HCT116 (cell line): ENCODE measurements around the gene NPC2. TPM values are rescaled to one million over a fixed set of nuclear protein-coding genes. Genes with fewer than 3 reads are reported as not detected.

Source experiments
- ATAC-seq: fragments of 200-7000 bp; cut with Tn5 transposase; 2 replicates; pipeline ENCODE4 v1.9.1; 2020; ENCODE audit warnings: mild to moderate bottlenecking, moderate library complexity
- BruUV-seq: library from RNA; stranded (reverse); fragments of 400-500 nt; replicated peaks from 2 replicates; lab custom pipeline; 2021; lab: Mats Ljungman, UMichigan
- CTCF ChIA-PET: fragments of 300-600 bp; sonication (Branson Sonifier 250); formaldehyde crosslinking; loops from one replicate; lab custom pipeline; 2021; ENCODE audit warnings: antibody characterized with exemption; lab: Charles Lee
- POLR2A ChIA-PET: fragments of 300-600, 350-600 bp; sonication (Branson Sonifier 250); formaldehyde crosslinking; loops from one replicate; lab custom pipeline; 2021; ENCODE audit warnings: antibody characterized with exemption; lab: Charles Lee
- RAD21 ChIA-PET, 2 experiments: fragments of 300-600 bp; sonication (Branson Sonifier 250); formaldehyde crosslinking; loops; one replicate each; lab custom pipeline; 2023; ENCODE audit warnings: low total read pairs in 2 of 2; ENCODE audit not compliant: uncharacterized antibody in 2 of 2, unreplicated experiment in 2 of 2, low non-redundant PET in 1 of 2; lab: Charles Lee
- DNase-seq: peaks from one replicate; pipeline ENCODE4 v3.0.0-alpha.2; 2010; ENCODE audit warnings: low read depth, low spot score
- H2AFZ ChIP-seq: fragments of 200-600 bp; shearing (Covaris generic), sonication (generic); 2 replicates; pipeline ENCODE4 v1.6.1; 2017; ENCODE audit warnings: low read depth, mixed run types, mixed read lengths, antibody characterized with exemption, low read length; ENCODE audit not compliant: poor library complexity, severe bottlenecking
- H3K27ac ChIP-seq: 2 replicates; pipeline ENCODE4 v1.5.1; 2012; ENCODE audit warnings: low read depth, low read length
- H3K27me3 ChIP-seq: fragments of 200-600 bp; sonication (generic); 2 replicates; pipeline ENCODE4 v1.6.1; 2016; ENCODE audit warnings: mixed run types, low read length, mixed read lengths; ENCODE audit not compliant: insufficient read depth
- H3K36me3 ChIP-seq, 2 experiments: fragments of 200-500 bp in 1 of 2; fragments of 200-600 bp in 1 of 2; sonication (Bioruptor generic) in 1 of 2; sonication (generic) in 1 of 2; 2 replicates each; pipeline versions ENCODE4 v1.5.1 to v1.6.1; 2014 to 2016; ENCODE audit warnings: low read length in 2 of 2, inconsistent platforms in 1 of 2, mixed read lengths in 1 of 2, mixed run types in 1 of 2; ENCODE audit not compliant: insufficient read depth in 2 of 2, control insufficient read depth in 1 of 2
- H3K4me1 ChIP-seq, 2 experiments: fragments of 200-600 bp in 1 of 2; sonication (generic) in 1 of 2; 2 replicates each; pipeline versions ENCODE4 v1.5.1 to v1.6.1; 2012 to 2017; ENCODE audit warnings: low read length in 2 of 2, inconsistent platforms in 1 of 2, mild to moderate bottlenecking in 1 of 2, mixed read lengths in 1 of 2, mixed run types in 1 of 2, moderate library complexity in 1 of 2; ENCODE audit not compliant: insufficient read depth in 2 of 2, control insufficient read depth in 1 of 2
- H3K4me2 ChIP-seq: fragments of 200-600 bp; sonication (generic); 2 replicates; pipeline ENCODE4 v1.6.1; 2017; ENCODE audit warnings: mixed run types, low read length, mixed read lengths
- H3K4me3 ChIP-seq, 2 experiments: fragments of 200-600 bp in 1 of 2; sonication (generic) in 1 of 2; replicated peaks in 1 of 2; 2 replicates each; pipeline ENCODE4 v1.5.1; 2011 to 2016; ENCODE audit warnings: low read length in 2 of 2, control low read depth in 1 of 2, low read depth in 1 of 2, mild to moderate bottlenecking in 1 of 2, mixed read lengths in 1 of 2, mixed run types in 1 of 2
- H3K79me2 ChIP-seq: fragments of 200-600 bp; sonication (generic); 2 replicates; pipeline ENCODE4 v1.6.1; 2017; ENCODE audit warnings: mild to moderate bottlenecking, mixed run types, low read length, moderate library complexity, mixed read lengths; ENCODE audit not compliant: insufficient read depth
- H3K9ac ChIP-seq: fragments of 200-600 bp; sonication (generic); 2 replicates; pipeline ENCODE4 v1.6.1; 2016; ENCODE audit warnings: low read length, mixed read lengths
- H3K9me2 ChIP-seq: fragments of 200-600 bp; sonication (generic), shearing (Covaris generic); 2 replicates; pipeline ENCODE4 v1.6.1; 2017; ENCODE audit warnings: mixed run types, mild to moderate bottlenecking, moderate library complexity; ENCODE audit not compliant: insufficient read depth
- H3K9me3 ChIP-seq, 2 experiments: fragments of 200-500 bp in 1 of 2; fragments of 200-600 bp in 1 of 2; sonication (Bioruptor generic) in 1 of 2; sonication (generic) in 1 of 2; 2 replicates each; pipeline ENCODE4 v1.6.1; 2014 to 2017; ENCODE audit warnings: low read length in 2 of 2, mixed read lengths in 2 of 2, inconsistent platforms in 1 of 2, low read depth in 1 of 2, mild to moderate bottlenecking in 1 of 2, mixed run types in 1 of 2, moderate library complexity in 1 of 2; ENCODE audit not compliant: control insufficient read depth in 1 of 2, insufficient read depth in 1 of 2
- H4K20me1 ChIP-seq: fragments of 200-600 bp; sonication (generic), shearing (Covaris generic); 2 replicates; pipeline ENCODE4 v1.6.1; 2017; ENCODE audit warnings: mixed run types, mild to moderate bottlenecking, moderate library complexity; ENCODE audit not compliant: insufficient read depth
- CBX3 ChIP-seq: IDR thresholded peaks from 2 replicates; pipeline ENCODE4 v1.6.1; 2012; ENCODE audit warnings: low read depth
- CEBPB ChIP-seq: IDR thresholded peaks from 2 replicates; pipeline ENCODE4 v1.6.1; 2012; ENCODE audit warnings: low read depth
- CTCF ChIP-seq, 3 experiments: fragments of 200-600 bp in 1 of 3; sonication (generic) in 1 of 3; IDR thresholded peaks in 2 of 3; conservative IDR thresholded peaks in 1 of 3; 2 replicates each; pipeline ENCODE4 v1.5.1; 2012 to 2017; ENCODE audit warnings: low read depth in 2 of 3, low read length in 2 of 3, antibody characterized with exemption in 1 of 3, borderline replicate concordance in 1 of 3, control low read depth in 1 of 3, mild to moderate bottlenecking in 1 of 3, mixed read lengths in 1 of 3, mixed run types in 1 of 3, moderate library complexity in 1 of 3; ENCODE audit not compliant: insufficient read depth in 1 of 3
- EZH2 ChIP-seq: fragments of 200-600 bp; sonication (generic); IDR thresholded peaks from 2 replicates; pipeline ENCODE4 v1.6.1; 2017; ENCODE audit warnings: antibody characterized with exemption, mixed run types
- EZH2phosphoT487 ChIP-seq: fragments of 200-600 bp; IDR thresholded peaks from 2 replicates; pipeline ENCODE4 v1.6.1; 2018; ENCODE audit warnings: antibody characterized with exemption, borderline replicate concordance
- RAD21 ChIP-seq: IDR thresholded peaks from 2 replicates; pipeline ENCODE4 v1.6.1; 2012; ENCODE audit warnings: low read depth, mild to moderate bottlenecking
- REST ChIP-seq: IDR thresholded peaks from 2 replicates; pipeline ENCODE4 v1.6.1; 2012; ENCODE audit warnings: low read depth
- SIN3A ChIP-seq: IDR thresholded peaks from 2 replicates; pipeline ENCODE4 v1.6.1; 2012; ENCODE audit warnings: low read depth
- SP1 ChIP-seq: IDR thresholded peaks from 2 replicates; pipeline ENCODE4 v1.6.1; 2012; ENCODE audit warnings: low read depth
- TCF7L2 ChIP-seq: IDR thresholded peaks from 2 replicates; pipeline ENCODE4 v1.7.0; 2011; ENCODE audit warnings: borderline replicate concordance, inconsistent platforms; ENCODE audit not compliant: insufficient read depth, insufficient read length; ENCODE audit errors: extremely low read depth
- YY1 ChIP-seq: IDR thresholded peaks from 2 replicates; pipeline ENCODE4 v1.6.1; 2011; ENCODE audit warnings: low read length, low read depth, moderate library complexity, mild to moderate bottlenecking; ENCODE audit not compliant: insufficient replicate concordance; ENCODE audit errors: extremely low read depth
- ZBTB33 ChIP-seq: IDR thresholded peaks from 2 replicates; pipeline ENCODE4 v1.6.1; 2011; ENCODE audit warnings: mild to moderate bottlenecking, low read length, moderate library complexity; ENCODE audit not compliant: insufficient replicate concordance; ENCODE audit errors: extremely low read depth
- ZFX ChIP-seq: fragments of 450-650 bp; IDR thresholded peaks from 2 replicates; pipeline ENCODE4 v1.6.1; 2017
- intact Hi-C: fragments of 100-400 bp; cut with micrococcal nuclease; formaldehyde crosslinking; loops from 2 replicates; pipeline ENCODE4 v1.10.0; 2022
- total RNA-seq: library from RNA; stranded (reverse); gene quantifications from one replicate; pipeline ENCODE4 v1.2.1, GENCODE V29; 2021; ENCODE audit not compliant: unreplicated experiment

Gene NPC2
- total RNA-seq, 1 experiment from 2014 or later = 105 TPM

GRCh38 chr14:74533576-74533975, 40.5 kb upstream of the NPC2 start:
- Histone ChIP-seq H3K4me2 (no peak overlapping the region), H2AFZ (no peak overlapping the region), H3K9me2 (no peaks in the 10 kb centered on the region), H3K27ac (no peak overlapping the region), H3K36me3 (no peaks in the 10 kb centered on the region), H3K9ac (no peak overlapping the region), H3K79me2 (no peaks in the 10 kb centered on the region), H3K27me3 (no peaks in the 10 kb centered on the region), H4K20me1 (no peaks in the 10 kb centered on the region), H3K4me3 (no peak overlapping the region), H3K4me1 (peaks cover 10 to 16% of the 10 kb centered on the region in 2 experiments), H3K9me3 (no peaks in the 10 kb centered on the region)
- intact Hi-C loops = no loop called here
- no peak for ATAC-seq
- BruUV-seq = no TSS peak
- RAD21 ChIA-PET = no interaction called here
- DNase-seq = no peak
- TF ChIP-seq EZH2 = no peak
- TF ChIP-seq EZH2phosphoT487 = no peak
- no peak for TF ChIP-seq SP1
- no peak for TF ChIP-seq CBX3
- no peak for TF ChIP-seq TCF7L2
- no peak for TF ChIP-seq REST
- TF ChIP-seq ZFX = no peak
- TF ChIP-seq RAD21 = no peak
- TF ChIP-seq CTCF (IDR thresholded peaks at IDR 0.05 in 2 of 3, conservative IDR thresholded peaks at IDR 0.05 in 1 of 3; ENCODE audit: borderline replicate concordance in 1 of 3, insufficient read depth in 1 of 3, low read depth in 2 of 3, low read length in 2 of 3) = no peak
- TF ChIP-seq YY1 = no peak
- TF ChIP-seq SIN3A = no peak
- no peak for TF ChIP-seq CEBPB
- no peak for TF ChIP-seq ZBTB33
- POLR2A ChIA-PET = no interaction called here
- CTCF ChIA-PET = no interaction called here
